CD14-positive monocyte (primary cell): ENCODE results near the gene RAB40B. TPM values are rescaled to one million over a fixed set of nuclear protein-coding genes. Genes with fewer than 3 reads are reported as not detected.

Source experiments
- DNase-seq, 3 donors: peaks; one replicate each; pipeline ENCODE4 v3.0.0-alpha.2; 2011 to 2022
- H2AFZ ChIP-seq: 2 replicates; pipeline ENCODE4 v1.6.0; 2012; ENCODE audit warnings: mild to moderate bottlenecking, low read depth, low read length, inconsistent platforms; ENCODE audit not compliant: insufficient read depth, poor library complexity, severe bottlenecking
- H3K27ac ChIP-seq, 2 donors: 1 replicate in 1 of 2; 2 replicates in 1 of 2; pipeline ENCODE4 v1.5.1; 2012 to 2013; ENCODE audit warnings: low read length in 2 of 2, control low read depth in 1 of 2, inconsistent platforms in 1 of 2, low read depth in 1 of 2, mild to moderate bottlenecking in 1 of 2
- H3K27me3 ChIP-seq, 2 donors: one replicate each; pipeline versions ENCODE4 v1.6.0 to v1.6.1; 2011 to 2013; ENCODE audit warnings: low read length in 2 of 2; ENCODE audit not compliant: control insufficient read depth in 2 of 2, insufficient read depth in 2 of 2
- H3K36me3 ChIP-seq, 2 donors: replicated peaks in 1 of 2; 1 replicate in 1 of 2; 2 replicates in 1 of 2; pipeline versions ENCODE4 v1.5.1 to v1.6.1; 2012 to 2013; ENCODE audit warnings: low read length in 2 of 2, control low read depth in 1 of 2, inconsistent platforms in 1 of 2, mild to moderate bottlenecking in 1 of 2; ENCODE audit not compliant: insufficient read depth in 2 of 2, control insufficient read depth in 1 of 2
- H3K4me1 ChIP-seq, 2 donors: 1 replicate in 1 of 2; 2 replicates in 1 of 2; pipeline versions ENCODE4 v1.5.1 to v1.6.1; 2012 to 2013; ENCODE audit warnings: low read length in 2 of 2, control low read depth in 1 of 2, inconsistent platforms in 1 of 2, mild to moderate bottlenecking in 1 of 2, moderate library complexity in 1 of 2; ENCODE audit not compliant: insufficient read depth in 2 of 2, control insufficient read depth in 1 of 2
- H3K4me2 ChIP-seq: replicated peaks from 2 replicates; pipeline ENCODE3; 2012; ENCODE audit warnings: low read length, moderate library complexity, mild to moderate bottlenecking; ENCODE audit not compliant: poor library complexity, severe bottlenecking; ENCODE audit errors: extremely low read depth
- H3K4me3 ChIP-seq, 3 experiments: fragments of 200-600 bp in 1 of 3; sonication (generic) in 1 of 3; replicated peaks in 1 of 3; 1 replicate in 2 of 3; 2 replicates in 1 of 3; pipeline ENCODE4 v1.5.1; 2011 to 2013; ENCODE audit warnings: low read length in 3 of 3, mild to moderate bottlenecking in 3 of 3, control low read depth in 2 of 3, low read depth in 2 of 3, inconsistent platforms in 1 of 3, moderate library complexity in 1 of 3
- H3K79me2 ChIP-seq: 2 replicates; pipeline ENCODE4 v1.6.0; 2012; ENCODE audit warnings: mild to moderate bottlenecking, control low read depth, inconsistent platforms, low read length, moderate library complexity; ENCODE audit not compliant: insufficient read depth
- H3K9ac ChIP-seq: 2 replicates; pipeline ENCODE4 v1.6.0; 2017; ENCODE audit warnings: low read length, mild to moderate bottlenecking; ENCODE audit not compliant: insufficient read depth, poor library complexity, severe bottlenecking
- H3K9me3 ChIP-seq, 2 donors: replicated peaks in 1 of 2; 1 replicate in 1 of 2; 2 replicates in 1 of 2; pipeline versions ENCODE4 v1.5.1 to v1.6.1; 2012 to 2013; ENCODE audit warnings: low read length in 2 of 2, control low read depth in 1 of 2; ENCODE audit not compliant: control insufficient read depth in 1 of 2, insufficient read depth in 1 of 2
- H4K20me1 ChIP-seq: 2 replicates; pipeline ENCODE4 v1.6.0; 2012; ENCODE audit warnings: mild to moderate bottlenecking, low read length, control low read depth, moderate library complexity; ENCODE audit not compliant: insufficient read depth
- H3K27ac Mint-ChIP-seq, 7 donors: one replicate each; pipeline ENCODE4 v1.8.0; 2020; ENCODE audit warnings: mild to moderate bottlenecking in 7 of 7, mixed read lengths in 7 of 7, moderate library complexity in 6 of 7, inconsistent platforms in 2 of 7
- H3K27me3 Mint-ChIP-seq, 3 donors: one replicate each; pipeline ENCODE4 v1.8.0; 2021 to 2022; ENCODE audit warnings: low read depth in 3 of 3, mild to moderate bottlenecking in 3 of 3, mixed read lengths in 3 of 3, moderate library complexity in 3 of 3, inconsistent platforms in 1 of 3
- H3K36me3 Mint-ChIP-seq, 2 donors: one replicate each; pipeline ENCODE4 v1.8.0; 2020; ENCODE audit warnings: mixed read lengths in 2 of 2, inconsistent platforms in 1 of 2, mild to moderate bottlenecking in 1 of 2
- H3K4me1 Mint-ChIP-seq: one replicate; pipeline ENCODE4 v1.8.0; 2020; ENCODE audit warnings: mild to moderate bottlenecking, mixed read lengths
- H3K4me3 Mint-ChIP-seq, 2 donors: one replicate each; pipeline ENCODE4 v1.8.0; 2020; ENCODE audit warnings: mild to moderate bottlenecking in 2 of 2, mixed read lengths in 2 of 2, moderate library complexity in 1 of 2
- H3K9me3 Mint-ChIP-seq, 7 donors: one replicate each; pipeline ENCODE4 v1.8.0; 2020 to 2022; ENCODE audit warnings: mixed read lengths in 7 of 7, mild to moderate bottlenecking in 6 of 7, moderate library complexity in 6 of 7, inconsistent platforms in 2 of 7
- CTCF ChIP-seq: fragments of 200-600 bp; IDR thresholded peaks from one replicate; pipeline ENCODE4 v1.8.0; 2022; ENCODE audit warnings: antibody characterized with exemption, mild to moderate bottlenecking
- WGBS: methylation state at CpG from one replicate; pipeline ENCODE4 v1.1.5; 2013; ENCODE audit warnings: missing lambda C conversion rate; ENCODE audit not compliant: insufficient coverage; 5-methylcytosine and 5-hydroxymethylcytosine counted together
- intact Hi-C, 2 donors: fragments of 100-400 bp; cut with micrococcal nuclease; formaldehyde crosslinking; loops; one replicate each; pipeline versions ENCODE4 v1.15.0 to v1.15.1; 2023
- polyA plus RNA-seq, 3 donors: library from polyadenylated mRNA; depleted of rRNA in 1 of 3; unstranded in 2 of 3; stranded (reverse) in 1 of 3; fragments of 300-500 nt in 2 of 3; fragments of >200 nt in 1 of 3; fragmentation: Illumina TruSeq in 2 of 3; gene quantifications; 1 replicate in 2 of 3; 2 replicates in 1 of 3; pipeline ENCODE4 v1.2.3, GENCODE V29; 2012 to 2021

RAB40B gene
- polyA plus RNA-seq, 3 donors, result 0.75 to 2.2 (median 0.95) TPM

- peaks cover 0 to 6% (median 0%) of the 10 kb centered on the region in 3 donors for H3K27me3 Mint-ChIP-seq
- Histone ChIP-seq H2AFZ (no peak overlapping the region), H3K4me3 (no peak overlapping the region), H3K4me2 (no peak overlapping the region), H3K27ac (no peak overlapping the region), H3K9me3 (no peaks in the 10 kb centered on the region), H4K20me1 (no peaks in the 10 kb centered on the region), H3K4me1 (peaks cover 3 to 8% of the 10 kb centered on the region in 2 donors), H3K27me3 (no peaks in the 10 kb centered on the region), H3K9ac (no peak overlapping the region), H3K36me3 (no peaks in the 10 kb centered on the region), H3K79me2 (no peaks in the 10 kb centered on the region)
- H3K4me1 Mint-ChIP-seq, result peaks cover 9% of the 10 kb centered on the region
- no peak overlapping the region for H3K4me3 Mint-ChIP-seq
- intact Hi-C loops, result loop anchor here in 1 of 2 donors (5.0 kb wide), 1 partner anchor 105 kb away; no protein-coding TSS in a partner anchor
- no peak overlapping the region for H3K27ac Mint-ChIP-seq
- no peaks in the 10 kb centered on the region for H3K9me3 Mint-ChIP-seq
- DNase-seq, result no peak
- TF ChIP-seq CTCF, result no peak
- H3K36me3 Mint-ChIP-seq, result no peaks in the 10 kb centered on the region
- WGBS, result 96% methylated on average over 13 of the region's 15 CpGs
Measured at GRCh38 chr17:82667668-82668000, 30.9 kb downstream of the RAB40B start.

GRCh38 chr17:82666931-82667667 lies 31.4 kb downstream of the RAB40B start:
- 96% methylated on average over 28 of the region's 28 CpGs for WGBS
- Histone ChIP-seq H3K4me3 (no peak overlapping the region), H3K4me2 (no peak overlapping the region), H3K9me3 (no peaks in the 10 kb centered on the region), H3K27ac (no peak overlapping the region), H3K27me3 (no peaks in the 10 kb centered on the region), H2AFZ (no peak overlapping the region), H4K20me1 (no peaks in the 10 kb centered on the region), H3K9ac (no peak overlapping the region), H3K4me1 (peaks cover 3 to 8% of the 10 kb centered on the region in 2 donors), H3K36me3 (no peaks in the 10 kb centered on the region), H3K79me2 (no peaks in the 10 kb centered on the region)
- intact Hi-C loops, result loop anchor here in 1 of 2 donors (5.0 kb wide), 1 partner anchor 105 kb away; no protein-coding TSS in a partner anchor
- Mint-ChIP-seq H3K27me3 (peaks cover 0 to 6% (median 0%) of the 10 kb centered on the region in 3 donors), H3K9me3 (no peaks in the 10 kb centered on the region), H3K36me3 (no peaks in the 10 kb centered on the region), H3K4me3 (no peak overlapping the region), H3K27ac (no peak overlapping the region), H3K4me1 (peaks cover 9% of the 10 kb centered on the region)
- TF ChIP-seq CTCF, result no peak
- DNase-seq, result no peak
